ENCODE data around the gene BACH2. TPM values are rescaled to one million over a fixed set of nuclear protein-coding genes. Genes with fewer than 3 reads are reported as not detected.
A peak's percentile ranks its signal among the peaks of the same experiment; 100 is the strongest.

BACH2 gene
- total RNA-seq, 2 experiments from 2014 or later: 60.7 to 66.9 TPM

- Mint-ChIP-seq H3K36me3 (ENCODE audit: low read depth) (peaks cover 45% of the 10 kb centered on the region), H3K27me3 (no peaks in the 10 kb centered on the region), H3K4me1 (ENCODE audit: low read depth) (peaks cover 88% of the 10 kb centered on the region), H3K4me3 (no peak overlapping the region), H3K27ac (peak overlapping the region; percentile 85), H3K9me3 (no peaks in the 10 kb centered on the region)
- intact Hi-C loops (cut with micrococcal nuclease): no loop called here
- ATAC-seq (no peak), DNase-seq (no peak)
- ChIA-PET CTCF (no interaction called here), POLR2A (interaction anchor here (1.5 kb wide), 1 partner anchor 118 kb away, joined by 3 read pairs; no protein-coding TSS in a partner anchor)
- no peak for TF ChIP-seq CTCF (IDR thresholded peaks at IDR 0.05)
These were observed 196.5 kb downstream of the BACH2 start for GRCh38 chr6:90100059-90100665.

DNA sequence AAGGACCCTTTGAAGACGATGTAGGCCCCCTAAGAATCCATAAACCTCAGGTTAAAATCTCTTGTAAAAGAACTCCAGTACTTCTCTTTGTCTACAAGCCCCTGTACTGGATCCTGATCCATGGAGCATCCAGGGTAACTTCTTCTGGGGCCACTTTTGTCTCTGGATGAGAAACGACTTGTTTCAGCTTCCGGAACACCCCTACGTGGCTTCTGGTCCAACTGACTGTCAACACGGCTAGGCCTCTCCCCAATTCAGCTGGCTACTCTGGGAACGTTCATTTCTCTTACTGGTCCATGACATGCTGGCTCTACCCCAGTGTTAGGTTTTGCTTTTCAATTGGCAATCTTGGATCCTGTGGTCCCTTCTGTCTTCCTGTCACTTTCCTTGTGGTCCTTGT, 198.0 kb downstream of the BACH2 start:
- Mint-ChIP-seq H3K36me3 (ENCODE audit: low read depth) (peaks cover 40% of the 10 kb centered on the region), H3K27me3 (no peaks in the 10 kb centered on the region), H3K4me3 (no peak overlapping the region), H3K9me3 (no peaks in the 10 kb centered on the region), H3K4me1 (ENCODE audit: low read depth) (peaks cover 90% of the 10 kb centered on the region), H3K27ac (peak overlapping the region; percentile 85)
- intact Hi-C loops (cut with micrococcal nuclease): no loop called here
- ChIA-PET POLR2A (interaction anchor here (1.1 to 1.4 kb wide), 3 partner anchors 15 to 20 kb away, joined by 4 to 6 read pairs (median 6); no protein-coding TSS in a partner anchor), CTCF (interaction anchor here (1.0 to 3.9 kb wide), 5 partner anchors 9 to 158 kb away, joined by 3 to 15 read pairs (median 7); no protein-coding TSS in a partner anchor)
- ATAC-seq (no peak), DNase-seq (no peak)
- no peak for TF ChIP-seq CTCF (IDR thresholded peaks at IDR 0.05)

- Mint-ChIP-seq H3K4me1 (ENCODE audit: low read depth) (peaks cover 88% of the 10 kb centered on the region), H3K9me3 (no peaks in the 10 kb centered on the region), H3K27ac (peak overlapping the region; percentile 85), H3K4me3 (no peak overlapping the region), H3K27me3 (no peaks in the 10 kb centered on the region), H3K36me3 (ENCODE audit: low read depth) (peaks cover 37% of the 10 kb centered on the region)
- intact Hi-C loops (cut with micrococcal nuclease): no loop called here
- ChIA-PET POLR2A (interaction anchor here (1.1 to 1.4 kb wide), 3 partner anchors 14 to 19 kb away, joined by 4 to 6 read pairs (median 6); no protein-coding TSS in a partner anchor), CTCF (interaction anchor here (1.0 to 3.9 kb wide), 5 partner anchors 9 to 158 kb away, joined by 3 to 15 read pairs (median 7); no protein-coding TSS in a partner anchor)
- no peak for TF ChIP-seq CTCF (IDR thresholded peaks at IDR 0.05)
- DNase-seq: peak; percentile 68
- ATAC-seq: peak; percentile 44
These were observed 198.6 kb downstream of the BACH2 start for GRCh38 chr6:90098001-90098531.

DNA sequence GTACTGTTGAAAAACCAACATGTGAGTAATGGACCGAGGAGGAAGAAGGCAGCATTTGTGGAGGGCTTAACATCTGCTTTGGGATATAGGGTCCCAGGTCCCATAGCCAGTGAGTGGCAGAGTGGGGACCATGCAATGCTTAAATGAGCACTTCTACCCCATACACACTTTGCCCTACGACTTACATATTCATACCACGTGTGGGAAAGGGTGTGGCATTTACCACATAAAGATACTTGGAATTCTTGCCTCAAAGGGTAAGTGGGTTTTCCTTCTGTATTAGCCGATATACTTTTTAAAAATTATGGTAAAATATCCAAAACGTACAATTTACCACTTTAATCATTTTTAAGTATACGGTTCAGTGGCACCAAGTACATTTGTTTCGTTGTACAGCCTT, 199.3 kb downstream of the BACH2 start:
- CTCF ChIA-PET: interaction anchor here (1.9 to 3.9 kb wide), 3 partner anchors 14 to 157 kb away, joined by 7 to 15 read pairs (median 10); no protein-coding TSS in a partner anchor
- H3K27ac Mint-ChIP-seq: peak overlapping the region; percentile 85

More for the DNA sequence above, 199.3 kb downstream of the BACH2 start:
- Mint-ChIP-seq H3K4me1 (ENCODE audit: low read depth) (peaks cover 85% of the 10 kb centered on the region), H3K9me3 (no peaks in the 10 kb centered on the region), H3K4me3 (no peak overlapping the region), H3K36me3 (ENCODE audit: low read depth) (peaks cover 35% of the 10 kb centered on the region), H3K27me3 (no peaks in the 10 kb centered on the region)
- ATAC-seq (no peak), DNase-seq (no peak)
- TF ChIP-seq CTCF (IDR thresholded peaks at IDR 0.05): no peak
- intact Hi-C loops (cut with micrococcal nuclease): no loop called here
- POLR2A ChIA-PET: interaction anchor here (1.1 to 1.4 kb wide), 2 partner anchors 13 to 19 kb away, joined by 4 to 6 read pairs; no protein-coding TSS in a partner anchor
